ENCODE results near the gene TTYH3. TPM values are rescaled to one million over a fixed set of nuclear protein-coding genes. Genes with fewer than 3 reads are reported as not detected.

TTYH3 gene
- total RNA-seq, 1 experiment from 2014 or later: 178 TPM

- no peaks in the 10 kb centered on the region for H3K27me3 Mint-ChIP-seq (ENCODE audit: low read depth)
- no peak for ATAC-seq
- H3K4me3 Mint-ChIP-seq: no peak overlapping the region
- no peak for DNase-seq (ENCODE audit: low spot score)
- no peak for TF ChIP-seq ZSCAN18 (CRISPR knock-in tag; IDR thresholded peaks at IDR 0.05)
- no peak for TF ChIP-seq ATF1 (CRISPR knock-in tag; IDR thresholded peaks at IDR 0.05)
- no peak for TF ChIP-seq NR3C1 (CRISPR knock-in tag; conservative IDR thresholded peaks at IDR 0.05; ENCODE audit: low read depth)
- no peak for TF ChIP-seq ZNF263 (CRISPR knock-in tag; IDR thresholded peaks at IDR 0.05; ENCODE audit: low read depth)
- TF ChIP-seq E2F4 (CRISPR knock-in tag; IDR thresholded peaks at IDR 0.05; ENCODE audit: borderline replicate concordance, low read depth): no peak
- no peak for TF ChIP-seq NFATC4 (CRISPR knock-in tag; IDR thresholded peaks at IDR 0.05)
- TF ChIP-seq CDX4 (CRISPR knock-in tag; IDR thresholded peaks at IDR 0.05; ENCODE audit: borderline replicate concordance): no peak
- TF ChIP-seq CBFB (CRISPR knock-in tag; IDR thresholded peaks at IDR 0.05; ENCODE audit: low read depth): no peak
- TF ChIP-seq TEAD1 (CRISPR knock-in tag; IDR thresholded peaks at IDR 0.05): no peak
- no peak for TF ChIP-seq ZNF423 (CRISPR knock-in tag; IDR thresholded peaks at IDR 0.05)
- TF ChIP-seq, protein P1, sequence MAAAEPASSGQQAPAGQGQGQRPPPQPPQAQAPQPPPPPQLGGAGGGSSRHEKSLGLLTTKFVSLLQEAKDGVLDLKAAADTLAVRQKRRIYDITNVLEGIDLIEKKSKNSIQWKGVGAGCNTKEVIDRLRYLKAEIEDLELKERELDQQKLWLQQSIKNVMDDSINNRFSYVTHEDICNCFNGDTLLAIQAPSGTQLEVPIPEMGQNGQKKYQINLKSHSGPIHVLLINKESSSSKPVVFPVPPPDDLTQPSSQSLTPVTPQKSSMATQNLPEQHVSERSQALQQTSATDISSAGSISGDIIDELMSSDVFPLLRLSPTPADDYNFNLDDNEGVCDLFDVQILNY (CRISPR knock-in tag; IDR thresholded peaks at IDR 0.05): no peak
- TF ChIP-seq, protein P2, sequence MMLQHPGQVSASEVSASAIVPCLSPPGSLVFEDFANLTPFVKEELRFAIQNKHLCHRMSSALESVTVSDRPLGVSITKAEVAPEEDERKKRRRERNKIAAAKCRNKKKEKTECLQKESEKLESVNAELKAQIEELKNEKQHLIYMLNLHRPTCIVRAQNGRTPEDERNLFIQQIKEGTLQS (CRISPR knock-in tag; conservative IDR thresholded peaks at IDR 0.05): no peak
- TF ChIP-seq, protein P3, sequence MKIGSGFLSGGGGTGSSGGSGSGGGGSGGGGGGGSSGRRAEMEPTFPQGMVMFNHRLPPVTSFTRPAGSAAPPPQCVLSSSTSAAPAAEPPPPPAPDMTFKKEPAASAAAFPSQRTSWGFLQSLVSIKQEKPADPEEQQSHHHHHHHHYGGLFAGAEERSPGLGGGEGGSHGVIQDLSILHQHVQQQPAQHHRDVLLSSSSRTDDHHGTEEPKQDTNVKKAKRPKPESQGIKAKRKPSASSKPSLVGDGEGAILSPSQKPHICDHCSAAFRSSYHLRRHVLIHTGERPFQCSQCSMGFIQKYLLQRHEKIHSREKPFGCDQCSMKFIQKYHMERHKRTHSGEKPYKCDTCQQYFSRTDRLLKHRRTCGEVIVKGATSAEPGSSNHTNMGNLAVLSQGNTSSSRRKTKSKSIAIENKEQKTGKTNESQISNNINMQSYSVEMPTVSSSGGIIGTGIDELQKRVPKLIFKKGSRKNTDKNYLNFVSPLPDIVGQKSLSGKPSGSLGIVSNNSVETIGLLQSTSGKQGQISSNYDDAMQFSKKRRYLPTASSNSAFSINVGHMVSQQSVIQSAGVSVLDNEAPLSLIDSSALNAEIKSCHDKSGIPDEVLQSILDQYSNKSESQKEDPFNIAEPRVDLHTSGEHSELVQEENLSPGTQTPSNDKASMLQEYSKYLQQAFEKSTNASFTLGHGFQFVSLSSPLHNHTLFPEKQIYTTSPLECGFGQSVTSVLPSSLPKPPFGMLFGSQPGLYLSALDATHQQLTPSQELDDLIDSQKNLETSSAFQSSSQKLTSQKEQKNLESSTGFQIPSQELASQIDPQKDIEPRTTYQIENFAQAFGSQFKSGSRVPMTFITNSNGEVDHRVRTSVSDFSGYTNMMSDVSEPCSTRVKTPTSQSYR (CRISPR knock-in tag; IDR thresholded peaks at IDR 0.05): no peak
- TF ChIP-seq RELA (CRISPR knock-in tag; IDR thresholded peaks at IDR 0.05; ENCODE audit: borderline replicate concordance): no peak
- TF ChIP-seq EMX1 (CRISPR knock-in tag; IDR thresholded peaks at IDR 0.05): no peak
- no peak for TF ChIP-seq ARID4B (CRISPR knock-in tag; IDR thresholded peaks at IDR 0.05; ENCODE audit: borderline replicate concordance)
- ChIA-PET CTCF (interaction anchor here (1.0 to 3.9 kb wide), 2 partner anchors 11 to 86 kb away, joined by 4 to 14 read pairs; no protein-coding TSS in a partner anchor), POLR2A (no interaction called here)
- no peaks in the 10 kb centered on the region; the same call in 1 of the 2 replicates for H3K4me1 Mint-ChIP-seq
- no peaks in the 10 kb centered on the region for H3K9me3 Mint-ChIP-seq
- H3K36me3 Mint-ChIP-seq: no peaks in the 10 kb centered on the region
- H3K27ac Mint-ChIP-seq: no peak overlapping the region
Measured at GRCh38 chr7:2597273-2597640, 34.5 kb upstream of the TTYH3 start.
